Measurements from ENCODE around the gene LRATD1. TPM values are rescaled to one million over a fixed set of nuclear protein-coding genes. Genes with fewer than 3 reads are reported as not detected.

LRATD1 gene
- total RNA-seq, 4 donors from 2014 or later: 41.5 to 70.9 (median 59.3) TPM

DNA sequence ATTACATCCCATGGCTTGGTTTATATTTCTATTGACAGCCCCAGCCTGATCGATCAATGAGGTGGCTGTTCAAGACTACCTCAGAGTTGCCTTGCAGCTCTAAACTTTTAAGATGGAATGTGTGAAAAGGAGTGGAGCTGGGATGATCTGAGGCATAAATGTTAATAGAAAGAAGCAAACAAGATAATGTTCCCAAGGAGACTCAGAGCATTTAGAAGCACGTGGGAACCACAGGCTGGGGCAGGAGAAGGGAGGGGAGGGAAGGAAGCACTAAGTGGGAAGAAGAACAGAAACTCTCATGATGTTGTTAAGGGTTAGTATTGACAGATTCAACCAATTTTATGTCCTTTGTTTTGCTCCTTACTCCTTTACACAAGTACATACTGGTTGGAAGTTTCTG, 28.8 kb upstream of the LRATD1 start:
- H3K27me3 ChIP-seq: no peaks in the 10 kb centered on the region
- no peaks in the 10 kb centered on the region for H3K36me3 ChIP-seq
- H3K9me3 ChIP-seq: no peaks in the 10 kb centered on the region
- TF ChIP-seq POLR2AphosphoS5 (IDR thresholded peaks at IDR 0.05) (no peak), POLR2A (IDR thresholded peaks at IDR 0.05) (no peak), CTCF (IDR thresholded peaks at IDR 0.05) (no peak)
- 57% methylated on average over 2 of the region's 2 CpGs for WGBS
- H3K27ac ChIP-seq: no peak overlapping the region
- H3K4me3 ChIP-seq: no peak overlapping the region
- no peak for DNase-seq (ENCODE audit: low spot score in 2 of 2)
- H3K4me1 ChIP-seq: no peaks in the 10 kb centered on the region

DNA sequence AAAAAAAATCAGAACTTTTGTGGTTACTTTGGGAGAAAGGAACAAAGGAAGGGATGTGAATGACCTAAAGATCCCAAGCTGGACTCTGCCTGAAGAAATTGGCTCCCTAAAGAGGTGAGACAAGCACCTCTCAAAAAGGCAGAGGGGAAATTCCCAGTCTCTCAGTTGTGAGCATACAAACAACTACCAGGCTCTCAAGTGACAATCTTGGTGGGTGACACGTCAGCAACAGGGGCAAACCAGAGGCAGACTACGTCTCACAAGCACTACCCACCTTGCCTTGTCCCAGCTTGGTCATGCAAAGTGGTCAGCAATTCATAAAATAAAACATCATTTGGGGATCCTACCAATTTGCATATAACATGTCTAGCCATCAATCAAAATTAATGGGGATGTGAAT, 24.3 kb upstream of the LRATD1 start:
- no peak for TF ChIP-seq POLR2AphosphoS5 (IDR thresholded peaks at IDR 0.05)
- no peak for TF ChIP-seq CTCF (IDR thresholded peaks at IDR 0.05)
- no peak for TF ChIP-seq EP300 (IDR thresholded peaks at IDR 0.05)
- TF ChIP-seq POLR2A (IDR thresholded peaks at IDR 0.05): no peak

DNA sequence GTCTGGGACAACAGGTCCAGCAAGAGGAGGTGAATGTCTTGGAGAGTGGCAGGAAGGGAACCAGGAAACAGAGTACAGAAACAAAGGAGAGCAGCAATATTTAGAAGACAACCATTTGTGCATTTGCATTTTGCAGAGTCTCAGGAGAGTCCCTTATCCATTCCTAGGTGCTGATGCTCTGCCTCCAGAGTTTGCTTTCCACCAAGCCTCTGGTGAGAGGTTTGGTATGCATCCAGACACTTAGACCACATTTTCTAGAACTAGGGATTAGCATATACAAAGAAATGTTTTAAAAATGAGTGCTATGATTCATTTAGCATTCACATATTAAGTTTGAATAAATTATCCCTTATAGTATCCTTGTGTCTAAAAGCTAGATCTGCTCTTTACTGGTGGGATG, 18.5 kb upstream of the LRATD1 start:
- no peaks in the 10 kb centered on the region for H3K4me1 ChIP-seq
- TF ChIP-seq CTCF (IDR thresholded peaks at IDR 0.05): no peak
- no peak for TF ChIP-seq POLR2AphosphoS5 (IDR thresholded peaks at IDR 0.05)
- TF ChIP-seq POLR2A (IDR thresholded peaks at IDR 0.05): no peak
- TF ChIP-seq EP300 (IDR thresholded peaks at IDR 0.05): no peak

More for the DNA sequence above, 24.3 kb upstream of the LRATD1 start:
- H3K27me3 ChIP-seq: no peaks in the 10 kb centered on the region
- H3K27ac ChIP-seq: no peak overlapping the region
- no peaks in the 10 kb centered on the region for H3K4me1 ChIP-seq
- DNase-seq (ENCODE audit: low spot score in 2 of 2): no peak
- no peaks in the 10 kb centered on the region for H3K9me3 ChIP-seq
- 83% methylated on average over 2 of the region's 2 CpGs for WGBS
- H3K4me3 ChIP-seq: no peak overlapping the region
- H3K36me3 ChIP-seq: no peaks in the 10 kb centered on the region

DNA sequence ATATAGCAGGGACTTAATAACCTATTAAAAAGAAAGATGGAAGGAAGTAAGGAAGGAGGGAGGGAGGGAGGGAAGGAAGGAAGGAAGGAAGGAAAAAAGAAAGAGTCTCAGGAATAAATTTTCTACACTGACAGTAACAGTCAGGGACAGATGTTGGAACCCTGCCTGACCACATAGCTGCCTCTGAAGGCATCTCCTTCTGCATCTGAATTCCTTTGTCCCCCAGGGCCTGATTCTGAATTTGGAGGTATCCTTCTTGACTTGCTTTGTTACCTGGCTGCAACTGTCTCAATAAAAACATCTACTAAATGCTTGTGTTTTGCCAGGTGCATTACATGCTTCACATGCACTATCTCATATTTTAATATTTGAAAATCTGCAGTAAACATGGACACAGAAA, 17.4 kb upstream of the LRATD1 start:
- TF ChIP-seq POLR2AphosphoS5 (IDR thresholded peaks at IDR 0.05) (no peak), EP300 (IDR thresholded peaks at IDR 0.05) (no peak), POLR2A (IDR thresholded peaks at IDR 0.05) (no peak), CTCF (IDR thresholded peaks at IDR 0.05) (no peak)

More for the DNA sequence above, 18.5 kb upstream of the LRATD1 start:
- H3K27me3 ChIP-seq: no peaks in the 10 kb centered on the region
- H3K4me3 ChIP-seq: no peak overlapping the region
- no peak overlapping the region for H3K27ac ChIP-seq
- H3K9me3 ChIP-seq: no peaks in the 10 kb centered on the region
- no peaks in the 10 kb centered on the region for H3K36me3 ChIP-seq
- no peak for DNase-seq (ENCODE audit: low spot score in 2 of 2)

GRCh38 chr2:14615760-14616159, 16.8 kb upstream of the LRATD1 start:
- no peaks in the 10 kb centered on the region for H3K4me1 ChIP-seq
- TF ChIP-seq EP300 (IDR thresholded peaks at IDR 0.05): no peak
- no peak for TF ChIP-seq POLR2AphosphoS5 (IDR thresholded peaks at IDR 0.05)
- no peak for TF ChIP-seq POLR2A (IDR thresholded peaks at IDR 0.05)
- TF ChIP-seq CTCF (IDR thresholded peaks at IDR 0.05): no peak
- H3K27ac ChIP-seq: no peak overlapping the region
- no peak for DNase-seq (ENCODE audit: low spot score in 2 of 2)
- WGBS: 77% methylated on average over 9 of the region's 9 CpGs
- H3K4me3 ChIP-seq: no peak overlapping the region
- H3K36me3 ChIP-seq: no peaks in the 10 kb centered on the region
- no peaks in the 10 kb centered on the region for H3K9me3 ChIP-seq
- no peaks in the 10 kb centered on the region for H3K27me3 ChIP-seq

More for the DNA sequence above, 17.4 kb upstream of the LRATD1 start:
- no peak for DNase-seq (ENCODE audit: low spot score in 2 of 2)
- H3K4me3 ChIP-seq: no peak overlapping the region
- H3K27me3 ChIP-seq: no peaks in the 10 kb centered on the region
- H3K9me3 ChIP-seq: no peaks in the 10 kb centered on the region
- H3K27ac ChIP-seq: no peak overlapping the region
- H3K4me1 ChIP-seq: no peaks in the 10 kb centered on the region
- no peaks in the 10 kb centered on the region for H3K36me3 ChIP-seq

All from suprapubic skin (tissue), 4 donors.